K562 (cell line): ENCODE measurements around the gene PTP4A2. TPM values are rescaled to one million over a fixed set of nuclear protein-coding genes. Genes with fewer than 3 reads are reported as not detected.
A peak's percentile ranks its signal among the peaks of the same experiment; 100 is the strongest.

ENCODE experiments used
- ATAC-seq: fragments of 200-7000 bp; cut with Tn5 transposase; 3 replicates; pipeline ENCODE4 v1.9.1; 2020; ENCODE audit warnings: moderate library complexity
- BruUV-seq: library from RNA; stranded (reverse); fragments of 400-500 nt; replicated peaks from 2 replicates; lab custom pipeline; 2021; lab: Mats Ljungman, UMichigan
- CTCF ChIA-PET: fragments of 300-600 bp; formaldehyde crosslinking; extraction: SDS; loops from one replicate; lab custom pipeline; 2021; ENCODE audit warnings: low intra/inter-chr PET ratio; lab: Yijun Ruan, JAX
- POLR2A ChIA-PET: fragments of 300-600, 350-650 bp; sonication (Branson Sonifier 250); formaldehyde crosslinking; extraction: SDS; loops from one replicate; lab custom pipeline; 2021; ENCODE audit warnings: antibody characterized with exemption, inconsistent platforms; lab: Yijun Ruan, JAX
- DNase-seq, 4 experiments: peaks; one replicate each; pipeline versions ENCODE4 v3.0.0 to v3.0.0-alpha.2; 2011 to 2018; ENCODE audit warnings: low spot score in 3 of 4, mixed read lengths in 3 of 4; ENCODE audit errors: extremely low read depth in 1 of 4
- FAIRE-seq: peaks from 2 replicates; lab custom pipeline; 2011; peaks lifted over from hg19 to GRCh38; lab: Jason Lieb, UNC
- H2AFZ ChIP-seq: 2 replicates; pipeline ENCODE4 v1.6.0; 2011; ENCODE audit warnings: low read depth, low read length, control low read depth, inconsistent platforms
- H3K27ac ChIP-seq: fragments of 200-600 bp; 3 replicates; pipeline ENCODE4 v1.8.0; 2011; ENCODE audit warnings: low read depth, mild to moderate bottlenecking, control low read depth, inconsistent platforms, low read length, moderate library complexity, mixed read lengths; ENCODE audit errors: extremely low read depth
- H3K27me3 ChIP-seq, 2 experiments: fragments of 300-600 bp in 1 of 2; 2 replicates in 1 of 2; 3 replicates in 1 of 2; pipeline versions ENCODE4 v1.6.0 to v1.8.0; 2011; ENCODE audit warnings: inconsistent platforms in 2 of 2, low read length in 2 of 2, mild to moderate bottlenecking in 1 of 2, mixed read lengths in 1 of 2, moderate library complexity in 1 of 2; ENCODE audit not compliant: control insufficient read depth in 2 of 2, insufficient read depth in 2 of 2
- H3K36me3 ChIP-seq: fragments of 300-600 bp; 3 replicates; pipeline ENCODE4 v1.8.0; 2011; ENCODE audit warnings: mild to moderate bottlenecking, low read length, inconsistent platforms; ENCODE audit not compliant: control insufficient read depth, insufficient read depth
- H3K4me1 ChIP-seq, 2 experiments: fragments of 200-600 bp in 1 of 2; replicated peaks in 1 of 2; 2 replicates in 1 of 2; 3 replicates in 1 of 2; pipeline versions ENCODE4 v1.5.1 to v1.8.0; 2011; ENCODE audit warnings: inconsistent platforms in 2 of 2, low read length in 2 of 2, mild to moderate bottlenecking in 1 of 2, mixed read lengths in 1 of 2, moderate library complexity in 1 of 2; ENCODE audit not compliant: control insufficient read depth in 2 of 2, insufficient read depth in 2 of 2
- H3K4me2 ChIP-seq: 2 replicates; pipeline ENCODE4 v1.6.1; 2011; ENCODE audit warnings: low read length, control low read depth, inconsistent platforms, mixed read lengths; ENCODE audit not compliant: insufficient read depth
- H3K4me3 ChIP-seq: fragments of 200-600 bp; sonication (generic), shearing (Covaris generic); 2 replicates; pipeline ENCODE4 v1.5.1; 2016; ENCODE audit warnings: control low read depth, inconsistent platforms
- H3K79me2 ChIP-seq: fragments of 200-600 bp; 3 replicates; pipeline ENCODE4 v1.8.0; 2011; ENCODE audit warnings: low read length, inconsistent platforms; ENCODE audit not compliant: control insufficient read depth, insufficient read depth
- H3K9ac ChIP-seq, 2 experiments: 2 replicates each; pipeline versions ENCODE4 v1.6.0 to v1.6.1; 2011; ENCODE audit warnings: low read depth in 2 of 2, low read length in 2 of 2, control low read depth in 1 of 2, inconsistent platforms in 1 of 2, mild to moderate bottlenecking in 1 of 2, mixed read lengths in 1 of 2; ENCODE audit not compliant: insufficient read depth in 1 of 2
- H3K9me1 ChIP-seq: one replicate; pipeline ENCODE4 v1.6.0; 2011; ENCODE audit warnings: inconsistent platforms, mild to moderate bottlenecking, low read length, moderate library complexity; ENCODE audit not compliant: control insufficient read depth, insufficient read depth
- H3K9me3 ChIP-seq: replicated peaks from 2 replicates; pipeline ENCODE4 v1.5.1; 2011; ENCODE audit warnings: low read depth, low read length, inconsistent platforms; ENCODE audit not compliant: control insufficient read depth, insufficient read depth
- H4K20me1 ChIP-seq: replicated peaks from 2 replicates; pipeline ENCODE4 v1.6.1; 2011; ENCODE audit warnings: low read length, inconsistent platforms, mixed read lengths; ENCODE audit not compliant: control insufficient read depth, insufficient read depth
- C11orf30 ChIP-seq: fragments of 450-650 bp; IDR thresholded peaks from 2 replicates; pipeline ENCODE4 v1.6.1; 2016; ENCODE audit warnings: low read depth, mild to moderate bottlenecking
- CBFA2T2 ChIP-seq: fragments of 450-650 bp; conservative IDR thresholded peaks from 2 replicates; pipeline ENCODE4 v1.6.1; 2017; ENCODE audit warnings: mild to moderate bottlenecking
- HMBOX1 ChIP-seq: sonication (generic); IDR thresholded peaks from 2 replicates; pipeline ENCODE4 v1.6.1; 2016
- MAFG ChIP-seq: fragments of 450-650 bp; conservative IDR thresholded peaks from 2 replicates; pipeline ENCODE4 v1.6.1; 2016; ENCODE audit warnings: missing genetic modification characterization, missing compliant biosample characterization
- NFE2 ChIP-seq: IDR thresholded peaks from 2 replicates; pipeline ENCODE4 v1.6.1; 2014; ENCODE audit warnings: antibody characterized with exemption, low read depth
- SUPT5H ChIP-seq: fragments of 450-650 bp; IDR thresholded peaks from 2 replicates; pipeline ENCODE4 v1.6.1; 2016
- ZNF316 ChIP-seq: fragments of 450-650 bp; IDR thresholded peaks from 2 replicates; pipeline ENCODE4 v1.6.1; 2016
- ZNF507 ChIP-seq: conservative IDR thresholded peaks from 2 replicates; pipeline ENCODE4 v1.6.1; 2017; ENCODE audit warnings: missing genetic modification characterization, missing compliant biosample characterization
- ZNF75A ChIP-seq: fragments of 450-650 bp; formaldehyde crosslinking; IDR thresholded peaks from 2 replicates; pipeline ENCODE4 v1.4.0; 2020; ENCODE audit warnings: mild to moderate bottlenecking
- WGBS: fragments of 100-300 bp; shearing (Covaris generic); methylation state at CpG from one replicate; pipeline ENCODE4 v1.1.6; 2016; ENCODE audit warnings: low coverage, mixed read lengths; ENCODE audit not compliant: insufficient coverage; ENCODE audit errors: missing lambda C conversion rate; 5-methylcytosine and 5-hydroxymethylcytosine counted together
- in situ Hi-C: fragments of 300-500 bp; cut with MboI; formaldehyde crosslinking; loops from 4 replicates; pipeline ENCODE4 v1.15.0; 2018; ENCODE audit warnings: inconsistent platforms, mixed read lengths
- intact Hi-C: fragments of 100-400 bp; cut with micrococcal nuclease; formaldehyde crosslinking; loops from 2 replicates; pipeline ENCODE4 v1.14.2; 2022
- polyA plus RNA-seq, 8 experiments: library from polyadenylated mRNA; depleted of rRNA in 4 of 8; stranded (reverse) in 5 of 8; unstranded in 3 of 8; fragments of >200 nt; fragmentation: Nextera tagmentation in 2 of 8; fragmentation: Illumina TruSeq in 1 of 8; extraction: Ambion mirVana in 2 of 8; extraction: Trizol in 1 of 8; gene quantifications; 2 replicates each; pipeline versions ENCODE4 v1.2.1 to v1.2.3, GENCODE V29; 2011 to 2014; ENCODE audit warnings: inconsistent platforms in 1 of 8, missing spikeins in 1 of 8
- total RNA-seq, 7 experiments: library from RNA; depleted of rRNA in 6 of 7; stranded (reverse); fragments of >200 nt in 6 of 7; fragmentation: Illumina TruSeq in 2 of 7; extraction: Trizol in 2 of 7; gene quantifications; 2 replicates each; pipeline versions ENCODE4 v1.2.1 to v1.2.3, GENCODE V29; 2011 to 2021; ENCODE audit warnings: low replicate concordance in 1 of 7

Gene PTP4A2
- total and polyA plus RNA-seq, 9 of the 15 experiments (the other 6 are each of a cell fraction or from before 2014, with no cell fraction given): 197 to 870 (median 480) TPM

- Histone ChIP-seq H3K9me1 (no peaks in the 10 kb centered on the region), H3K27me3 (no peaks in the 10 kb centered on the region; a peak in 1 of 5 replicates), H3K9ac (no peak overlapping the region), H3K9me3 (no peaks in the 10 kb centered on the region), H4K20me1 (peaks cover 14% of the 10 kb centered on the region; the same call in 1 of the 2 replicates), H3K4me2 (no peak overlapping the region), H3K4me1 (peaks cover 3 to 6% of the 10 kb centered on the region in 2 experiments; a peak in 2 of 5 replicates), H3K79me2 (peaks cover 67% of the 10 kb centered on the region), H2AFZ (no peak overlapping the region), H3K36me3 (peaks cover 97% of the 10 kb centered on the region), H3K4me3 (no peak overlapping the region), H3K27ac (no peak overlapping the region)
- 62% methylated on average over 2 of the region's 2 CpGs for WGBS
- ChIA-PET CTCF (no interaction called here), POLR2A (interaction anchor here (0.5 to 1.5 kb wide), 5 partner anchors 11 to 24 kb away, joined by 3 to 5 read pairs (median 3); no protein-coding TSS in a partner anchor)
- intact Hi-C loops (no loop called here), in situ Hi-C loops (no loop called here)
- BruUV-seq: no TSS peak
- ATAC-seq: no peak
- no peak for FAIRE-seq
- TF ChIP-seq NFE2 (0 out of 2 replicates have a peak, but pooled peaks have one; percentile 5), HMBOX1 (peak; percentile 82), ZNF316 (peak; percentile 39; the same call in 1 of the 2 replicates), CBFA2T2 (no peak), SUPT5H (no peak), ZNF75A (CRISPR knock-in tag) (no peak), C11orf30 (peak; percentile 39; the same call in 1 of the 2 replicates), ZNF507 (0 out of 2 replicates have a peak, but pooled peaks have one; percentile 1), MAFG (tag) (peak; percentile 52)
- no peak for DNase-seq
These were observed 27.2 kb downstream of the PTP4A2 start for GRCh38 chr1:31910933-31911332.
